ENCODE data around the gene PRSS48. TPM values are rescaled to one million over a fixed set of nuclear protein-coding genes. Genes with fewer than 3 reads are reported as not detected.

The PRSS48 gene
- total RNA-seq, 1 donor from 2014 or later = not detected

- no peaks in the 10 kb centered on the region for H3K27me3 ChIP-seq (ENCODE audit: control insufficient read depth, insufficient read depth, low read length)
- no peak for DNase-seq (ENCODE audit: low read depth)
- no peaks in the 10 kb centered on the region for H3K36me3 ChIP-seq (ENCODE audit: control insufficient read depth, insufficient read depth, low read length)
- no peak for TF ChIP-seq CTCF (IDR thresholded peaks at IDR 0.05; ENCODE audit: insufficient read depth, low read length, poor library complexity, severe bottlenecking)
- H3K4me3 ChIP-seq (ENCODE audit: low read depth, low read length) = no peak overlapping the region
Measured at GRCh38 chr4:151304755-151305154, 27.8 kb downstream of the PRSS48 start.

DNA sequence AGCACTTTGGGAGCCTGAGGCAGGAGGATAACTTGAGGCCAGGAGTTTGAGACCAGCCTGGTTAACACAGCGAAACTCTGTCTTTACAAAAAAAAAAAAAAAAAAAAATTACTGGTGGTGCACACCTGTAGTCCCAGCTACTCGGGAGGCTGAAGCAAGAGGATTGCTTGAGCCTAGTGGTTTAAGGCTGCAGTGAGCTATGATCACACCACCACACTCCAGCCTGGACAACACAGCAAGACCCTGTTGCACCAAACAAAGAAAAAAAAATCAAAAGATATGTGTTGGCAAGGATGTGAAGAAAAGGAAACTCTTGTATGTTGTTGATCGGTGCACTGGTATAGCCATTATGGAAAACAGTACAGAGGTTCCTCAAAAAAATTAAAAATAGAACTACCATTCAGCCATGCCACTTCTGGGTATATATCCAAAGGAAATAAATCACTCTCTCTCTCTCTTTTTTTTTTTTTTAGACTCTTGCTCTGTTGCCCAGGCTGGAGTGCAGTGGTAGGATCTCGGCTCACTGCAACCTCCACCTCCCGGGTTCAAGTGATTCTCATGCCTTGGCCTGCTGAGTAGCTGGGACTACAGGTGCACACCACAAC is 33.3 kb downstream of the PRSS48 start:
- Histone ChIP-seq H3K4me3 (ENCODE audit: low read depth, low read length) (no peak overlapping the region), H3K27me3 (ENCODE audit: control insufficient read depth, insufficient read depth, low read length) (no peaks in the 10 kb centered on the region), H3K36me3 (ENCODE audit: control insufficient read depth, insufficient read depth, low read length) (no peaks in the 10 kb centered on the region)
- TF ChIP-seq CTCF (IDR thresholded peaks at IDR 0.05; ENCODE audit: insufficient read depth, low read length, poor library complexity, severe bottlenecking) = no peak
- DNase-seq (ENCODE audit: low read depth) = no peak

- DNase-seq (ENCODE audit: low read depth) = no peak
Measured at GRCh38 chr4:151313306-151314009, 36.5 kb downstream of the PRSS48 start.

DNA sequence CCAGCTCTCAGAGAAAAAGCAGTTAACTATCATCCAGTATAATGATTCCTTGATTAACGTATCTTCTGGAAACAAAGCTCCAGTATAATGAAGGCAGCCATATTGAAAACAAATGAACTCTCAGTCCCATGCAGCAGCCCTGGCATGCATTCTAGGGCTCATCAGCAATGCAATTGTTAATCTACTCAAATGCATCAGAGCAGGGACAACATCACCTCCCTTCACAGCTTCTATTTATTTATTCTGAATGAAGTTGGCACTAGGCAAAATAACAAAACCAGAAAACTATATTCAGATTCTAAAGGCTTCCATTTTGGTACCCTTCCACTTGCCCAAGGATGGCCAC is 37.0 kb downstream of the PRSS48 start:
- H3K4me3 ChIP-seq (ENCODE audit: low read depth, low read length) = no peak overlapping the region
- no peak for TF ChIP-seq CTCF (IDR thresholded peaks at IDR 0.05; ENCODE audit: insufficient read depth, low read length, poor library complexity, severe bottlenecking)
- H3K36me3 ChIP-seq (ENCODE audit: control insufficient read depth, insufficient read depth, low read length) = no peaks in the 10 kb centered on the region
- no peaks in the 10 kb centered on the region for H3K27me3 ChIP-seq (ENCODE audit: control insufficient read depth, insufficient read depth, low read length)
- DNase-seq (ENCODE audit: low read depth) = no peak

More at GRCh38 chr4:151313306-151314009, 36.5 kb downstream of the PRSS48 start:
- Histone ChIP-seq H3K36me3 (ENCODE audit: control insufficient read depth, insufficient read depth, low read length) (no peaks in the 10 kb centered on the region), H3K4me3 (ENCODE audit: low read depth, low read length) (no peak overlapping the region), H3K27me3 (ENCODE audit: control insufficient read depth, insufficient read depth, low read length) (no peaks in the 10 kb centered on the region)
- TF ChIP-seq CTCF (IDR thresholded peaks at IDR 0.05; ENCODE audit: insufficient read depth, low read length, poor library complexity, severe bottlenecking) = no peak

GRCh38 chr4:151314479-151314878 is 37.5 kb downstream of the PRSS48 start:
- no peak for TF ChIP-seq CTCF (IDR thresholded peaks at IDR 0.05; ENCODE audit: insufficient read depth, low read length, poor library complexity, severe bottlenecking)
- H3K27me3 ChIP-seq (ENCODE audit: control insufficient read depth, insufficient read depth, low read length) = no peaks in the 10 kb centered on the region
- no peak overlapping the region for H3K4me3 ChIP-seq (ENCODE audit: low read depth, low read length)
- DNase-seq (ENCODE audit: low read depth) = no peak
- no peaks in the 10 kb centered on the region for H3K36me3 ChIP-seq (ENCODE audit: control insufficient read depth, insufficient read depth, low read length)
